CD1c-positive myeloid dendritic cell (primary cell): ENCODE measurements around the gene DAB1.
"Not testable (repeated sequence)": the region's sequence is repeated elsewhere in the genome, so short reads cannot be mapped to it uniquely, and the experiment has no call there.

Experiments
- DNase-seq: peaks from one replicate; pipeline ENCODE4 v3.0.0-alpha.2; 2016; ENCODE audit errors: extremely low spot score

DAB1 gene

GRCh38 chr1:57361516-57361915 lies 62.3 kb downstream of the DAB1 start:
- DNase-seq = no peak

DNA sequence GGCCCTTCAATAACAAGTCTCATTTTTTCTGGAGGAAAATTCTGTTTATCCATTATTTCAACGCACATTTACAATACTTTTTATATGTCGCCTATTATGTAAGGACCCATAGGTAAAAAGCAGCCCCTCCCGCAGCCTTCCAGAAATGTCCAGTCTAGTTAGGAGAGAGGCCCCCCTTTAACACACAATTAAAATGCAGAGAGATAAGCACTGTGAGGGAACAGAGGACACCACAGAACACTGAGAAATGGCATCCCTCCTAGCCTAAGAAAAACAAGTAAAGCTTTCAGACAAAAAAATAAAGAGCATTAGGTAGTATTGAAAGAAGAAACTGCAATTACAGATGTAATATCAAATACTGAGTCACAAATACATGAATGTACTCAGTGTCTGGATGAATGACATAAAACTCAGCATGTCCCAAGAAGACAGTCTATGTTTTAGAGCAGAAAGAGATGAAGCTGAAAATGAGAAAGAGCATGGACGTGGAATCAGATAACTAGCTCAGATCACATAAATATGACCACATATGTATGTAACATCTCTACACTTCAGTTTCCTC lies 62.9 kb downstream of the DAB1 start:
- DNase-seq = no peak

DNA sequence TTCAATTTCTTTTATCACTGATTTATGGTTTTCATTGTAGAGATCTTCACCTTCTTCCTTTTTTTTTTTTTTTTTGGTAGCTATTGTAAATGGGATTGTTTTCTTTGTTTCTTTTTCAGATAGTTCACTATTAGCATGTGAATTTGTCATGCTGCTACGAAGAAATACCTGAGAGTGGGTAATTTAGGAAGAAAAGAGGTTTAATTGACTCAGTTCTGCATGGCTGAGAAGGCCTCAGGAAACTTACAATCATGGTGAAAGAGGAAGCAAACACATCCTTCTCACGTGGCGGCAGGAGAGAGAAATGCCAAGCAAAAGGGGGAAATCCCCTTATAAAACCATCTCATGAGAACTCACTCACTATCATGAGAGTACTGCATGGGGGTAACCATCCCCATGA lies 66.4 kb downstream of the DAB1 start:
- no peak for DNase-seq

DNA sequence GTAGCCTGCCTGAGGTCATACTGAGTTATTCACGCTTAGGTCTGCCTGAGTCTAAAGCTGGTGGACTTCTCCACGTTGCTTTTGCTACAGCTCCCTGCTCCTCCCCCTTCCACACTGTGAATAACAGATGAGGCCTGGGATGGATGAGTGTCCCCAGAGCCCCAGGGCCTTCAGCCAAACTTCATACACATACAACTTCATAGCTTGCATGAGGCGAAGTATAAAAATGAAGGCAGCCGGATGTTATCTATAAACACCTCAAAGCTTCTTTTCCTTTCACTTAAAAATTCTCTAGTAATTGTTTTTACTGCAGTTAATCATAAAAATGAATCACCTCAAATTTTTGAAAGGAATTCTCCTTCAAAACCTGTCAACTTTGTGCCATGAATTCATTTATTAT lies 70.2 kb downstream of the DAB1 start:
- no peak for DNase-seq

DNA sequence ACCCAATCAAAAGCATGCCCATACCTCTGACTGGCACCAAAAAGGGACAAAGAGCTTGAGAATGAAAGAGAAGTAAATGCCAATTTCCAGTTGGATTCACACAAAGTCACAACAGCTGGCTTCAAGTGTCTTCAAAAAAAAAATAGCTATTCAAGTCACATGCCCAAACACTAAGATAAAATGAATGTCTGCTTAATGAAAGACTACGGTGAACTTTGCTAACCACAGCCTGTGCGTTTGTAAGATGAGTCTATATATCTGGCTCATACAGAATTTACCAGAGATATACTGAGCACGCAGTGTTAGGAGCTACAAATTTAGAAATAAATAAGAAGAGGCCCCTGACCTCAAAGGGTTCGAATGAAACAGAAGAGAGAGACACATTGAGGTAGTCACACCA lies 73.2 kb downstream of the DAB1 start:
- no peak for DNase-seq

- no peak for DNase-seq
Observed at GRCh38 chr1:57348921-57349320, 74.9 kb downstream of the DAB1 start.

- no peak for DNase-seq
Observed at GRCh38 chr1:57345916-57346315, 77.9 kb downstream of the DAB1 start.

DNA sequence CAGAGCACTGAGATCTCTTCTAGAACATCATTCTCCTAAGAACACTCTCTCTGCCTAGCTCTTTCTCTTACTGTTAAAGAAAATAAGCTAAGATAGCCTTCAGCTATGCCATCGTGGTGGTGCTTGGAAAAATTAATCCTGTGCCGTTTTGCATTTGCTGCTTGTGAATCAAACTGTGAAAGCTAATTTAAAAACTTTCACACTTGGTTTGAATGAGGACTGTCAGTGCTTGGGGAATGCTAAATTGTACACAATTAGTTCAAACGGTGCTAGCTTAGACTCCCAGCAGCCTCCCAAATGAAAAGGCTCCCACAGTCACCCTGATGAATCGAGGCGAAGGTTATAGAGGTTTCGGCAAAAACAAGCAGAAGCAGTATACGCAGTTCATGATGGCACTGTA lies 79.6 kb downstream of the DAB1 start:
- DNase-seq = no peak

- not testable (repeated sequence) for DNase-seq
Observed at GRCh38 chr1:57343298-57343915, 80.5 kb downstream of the DAB1 start.

DNA sequence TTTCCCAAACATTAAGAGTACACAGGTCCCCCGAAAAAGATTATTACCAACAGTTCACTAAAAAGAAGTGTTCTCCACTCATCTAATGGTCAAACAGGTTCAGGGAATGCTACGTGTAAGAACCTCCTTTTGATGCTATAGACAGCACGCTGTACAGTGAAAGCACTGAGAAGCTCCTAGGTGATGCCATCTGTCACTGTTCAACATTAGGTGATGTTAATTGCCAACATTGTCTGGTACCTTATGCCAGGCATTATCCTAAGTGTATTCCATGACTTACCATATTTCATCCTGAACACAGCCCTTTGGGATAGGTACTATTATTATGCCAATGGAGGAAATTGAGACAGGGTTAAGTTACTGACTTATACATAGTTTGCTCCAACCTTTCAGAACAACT lies 82.1 kb downstream of the DAB1 start:
- no peak for DNase-seq

GRCh38 chr1:57340334-57341070 lies 83.4 kb downstream of the DAB1 start:
- DNase-seq = no peak

- no peak for DNase-seq
Observed at GRCh38 chr1:57337623-57338022, 86.2 kb downstream of the DAB1 start.

- no peak for DNase-seq
Observed at GRCh38 chr1:57336793-57337192, 87.1 kb downstream of the DAB1 start.

DNA sequence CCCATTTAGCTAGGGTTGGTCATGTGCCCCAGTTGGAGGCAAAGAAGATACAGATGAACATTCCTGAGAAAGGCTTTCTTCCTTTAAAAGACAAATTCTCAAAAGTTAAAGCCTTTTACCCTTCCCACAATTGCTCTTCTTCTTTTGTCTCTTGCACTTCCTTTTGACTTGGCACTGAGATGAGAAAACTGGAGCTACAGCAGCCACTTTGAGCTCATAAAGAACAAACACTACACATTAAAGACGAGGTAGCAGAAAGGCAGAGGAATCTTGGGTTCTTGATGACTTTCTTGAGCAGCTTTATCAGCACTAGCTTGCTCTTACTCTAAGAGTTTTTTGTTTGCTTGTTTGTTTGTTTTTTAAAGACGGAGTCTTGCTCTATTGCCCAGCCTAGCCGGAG lies 92.2 kb downstream of the DAB1 start:
- DNase-seq = no peak

DNA sequence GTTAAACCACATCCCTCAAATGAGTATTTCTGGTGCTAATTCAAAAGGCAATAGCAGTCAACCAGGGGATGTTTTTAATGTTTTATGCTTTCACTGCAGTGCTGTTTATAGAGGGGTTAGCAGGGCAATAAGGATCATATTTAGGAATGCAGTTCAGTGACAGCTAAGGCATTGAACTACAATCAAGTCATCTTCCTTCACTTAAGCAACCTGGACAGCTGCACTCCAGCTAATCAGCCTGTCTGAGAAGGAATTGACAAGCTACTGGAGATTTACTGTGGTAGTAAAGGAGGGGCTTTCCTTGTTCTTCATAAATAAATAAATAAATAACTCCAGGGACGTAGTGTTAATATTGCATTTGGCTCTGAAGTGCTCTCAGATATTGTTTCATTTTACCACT lies 93.9 kb downstream of the DAB1 start:
- DNase-seq = no peak

- DNase-seq = no peak
Observed at GRCh38 chr1:57329001-57329527, 94.8 kb downstream of the DAB1 start.

GRCh38 chr1:57327946-57328345 lies 95.9 kb downstream of the DAB1 start:
- no peak for DNase-seq

DNA sequence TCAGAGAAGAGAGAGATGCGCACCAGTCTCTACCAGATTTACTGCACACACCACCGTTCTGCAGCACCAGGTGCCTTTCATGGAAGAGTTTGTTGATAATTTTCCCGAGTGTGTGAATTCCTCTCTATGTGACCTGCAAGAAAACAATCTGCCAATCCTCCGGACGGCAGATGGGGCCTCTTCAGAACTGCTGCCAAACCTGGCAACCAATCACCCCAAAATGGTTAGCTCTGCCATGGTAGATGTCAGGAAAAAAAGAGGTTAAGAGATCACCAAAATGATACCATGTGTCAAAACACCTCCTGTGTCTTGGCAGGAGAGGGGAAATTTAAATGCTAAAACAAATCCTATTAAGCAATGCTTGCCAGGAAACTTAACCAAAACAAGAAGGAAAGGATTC lies 96.5 kb downstream of the DAB1 start:
- DNase-seq = no peak

DNA sequence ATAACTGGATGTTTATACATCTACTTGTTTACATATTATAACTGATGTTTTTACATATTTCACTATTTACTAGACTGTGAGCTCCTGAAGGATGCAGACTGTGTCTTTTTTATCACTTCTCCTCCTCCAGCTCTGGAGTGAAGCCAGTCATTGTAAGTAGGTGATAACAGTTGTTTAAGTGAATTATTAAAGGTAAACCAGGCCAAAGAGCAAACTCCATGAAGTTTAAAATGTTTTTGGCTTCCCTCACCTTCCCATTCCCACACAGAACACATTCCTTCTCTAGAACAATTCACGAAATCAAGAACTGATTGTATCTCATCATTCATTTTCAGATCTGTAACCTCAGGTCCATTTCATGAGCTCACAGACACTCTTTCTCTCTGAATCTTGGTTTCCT lies 98.3 kb downstream of the DAB1 start:
- no peak for DNase-seq

- no peak for DNase-seq
Observed at GRCh38 chr1:57325117-57325516, 98.7 kb downstream of the DAB1 start.

DNA sequence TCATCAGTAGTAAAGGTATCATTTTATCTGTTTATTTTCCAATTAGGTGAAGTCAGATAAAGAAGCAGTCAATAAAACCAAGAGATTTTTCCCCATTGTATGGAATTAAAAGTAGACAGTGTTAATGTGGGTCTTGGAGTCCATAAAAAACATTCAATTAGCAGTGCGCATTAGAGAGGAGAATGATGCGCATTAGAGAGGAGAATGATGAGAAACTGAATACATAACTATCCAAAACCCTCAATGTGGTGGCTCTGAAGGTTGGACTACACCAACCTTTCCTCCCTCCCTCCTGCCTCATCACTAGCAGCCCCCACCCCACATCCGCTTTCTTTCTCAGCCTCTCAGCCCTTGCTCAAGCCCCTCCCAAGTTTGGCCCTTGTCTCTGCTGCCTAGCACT lies 99.5 kb downstream of the DAB1 start:
- no peak for DNase-seq

GRCh38 chr1:57321776-57322175 lies 102.1 kb downstream of the DAB1 start:
- DNase-seq = no peak

DNA sequence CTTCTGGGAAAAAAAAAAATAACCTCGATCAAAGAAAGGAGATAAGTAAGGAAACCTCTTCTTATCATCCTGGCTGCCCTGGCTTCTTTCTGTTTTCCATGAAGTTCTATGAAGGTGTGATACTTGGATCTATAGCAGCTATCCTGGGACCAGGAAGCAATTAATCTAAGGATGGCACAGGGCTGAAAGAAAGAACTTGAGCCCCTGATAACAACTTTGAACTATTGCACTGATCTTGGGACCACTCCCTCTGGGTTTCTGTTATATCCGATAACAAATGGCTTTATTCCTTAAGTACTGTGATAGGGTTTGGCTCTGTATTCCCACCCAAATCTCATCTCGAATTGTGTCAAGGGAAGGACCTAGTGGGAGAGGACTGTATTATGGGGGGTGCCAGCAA lies 104.1 kb downstream of the DAB1 start:
- no peak for DNase-seq
